Measurements from ENCODE around the gene GLRA3.

- TF ChIP-seq EGR1 (IDR thresholded peaks at IDR 0.05), result no peak
- no peak for TF ChIP-seq NFIC (IDR thresholded peaks at IDR 0.05)
- no peak for TF ChIP-seq TAF1 (IDR thresholded peaks at IDR 0.05; ENCODE audit: low read depth)
- no peak for TF ChIP-seq CEBPB (IDR thresholded peaks at IDR 0.05)
- TF ChIP-seq MAX (IDR thresholded peaks at IDR 0.05), result no peak
- no peak for TF ChIP-seq EP300 (IDR thresholded peaks at IDR 0.05; ENCODE audit: borderline replicate concordance)
- TF ChIP-seq FOXM1 (IDR thresholded peaks at IDR 0.05; ENCODE audit: borderline replicate concordance, low read depth), result no peak
- TF ChIP-seq TCF12 (IDR thresholded peaks at IDR 0.05; ENCODE audit: low read depth), result no peak
- TF ChIP-seq CREB1 (IDR thresholded peaks at IDR 0.05; ENCODE audit: low read depth), result no peak
- TF ChIP-seq REST (IDR thresholded peaks at IDR 0.05; ENCODE audit: low read depth), result no peak
- no peak for TF ChIP-seq YY1 (IDR thresholded peaks at IDR 0.05; ENCODE audit: low read depth)
- no peak for TF ChIP-seq RAD21 (IDR thresholded peaks at IDR 0.05; ENCODE audit: low read depth)
These were observed 188.9 kb downstream of the GLRA3 start for GRCh38 chr4:174640146-174640545.

All from Ishikawa (cell line).